ENCODE data around the gene DUS4L.

Gene DUS4L, protein sequence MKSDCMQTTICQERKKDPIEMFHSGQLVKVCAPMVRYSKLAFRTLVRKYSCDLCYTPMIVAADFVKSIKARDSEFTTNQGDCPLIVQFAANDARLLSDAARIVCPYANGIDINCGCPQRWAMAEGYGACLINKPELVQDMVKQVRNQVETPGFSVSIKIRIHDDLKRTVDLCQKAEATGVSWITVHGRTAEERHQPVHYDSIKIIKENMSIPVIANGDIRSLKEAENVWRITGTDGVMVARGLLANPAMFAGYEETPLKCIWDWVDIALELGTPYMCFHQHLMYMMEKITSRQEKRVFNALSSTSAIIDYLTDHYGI

DNA sequence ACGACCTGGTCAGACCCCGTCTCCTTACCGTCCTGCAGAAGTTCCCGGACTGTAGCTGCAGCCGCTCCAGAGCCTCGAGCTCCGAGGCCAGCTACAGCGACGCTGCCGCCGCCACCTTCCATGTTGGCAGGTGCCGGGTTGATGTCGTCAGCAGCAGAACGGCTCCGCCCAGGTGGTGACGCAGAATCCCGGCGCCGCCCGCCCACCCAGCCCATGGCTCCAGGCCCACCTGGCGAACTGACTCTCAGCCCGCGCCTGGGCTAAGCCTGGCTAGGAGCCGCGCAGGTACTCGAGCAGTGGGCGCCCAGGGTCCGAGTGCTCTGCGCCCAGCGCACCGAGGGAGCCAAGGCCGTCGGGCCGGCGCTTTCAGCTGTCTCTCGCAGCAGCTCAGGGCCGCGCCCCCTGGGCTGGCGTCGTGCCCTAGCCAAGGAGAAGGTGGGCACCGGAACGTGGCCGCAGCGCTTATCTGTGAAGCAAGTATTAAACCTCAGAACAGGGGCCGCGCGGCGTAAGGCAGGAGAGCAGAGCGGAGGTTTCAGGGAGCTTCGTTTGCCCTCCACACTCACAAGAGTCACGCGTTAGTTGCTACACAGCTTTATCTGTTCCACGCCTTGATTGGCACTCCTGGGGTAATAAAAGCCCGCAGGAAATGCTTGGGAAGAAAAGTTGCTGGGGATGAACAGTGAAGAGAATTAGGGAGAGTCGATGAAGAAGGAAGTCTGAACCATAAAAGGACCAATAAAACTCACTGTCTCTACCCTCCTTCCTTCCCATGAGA is at the start of gene DUS4L, which contains the start of gene COG5:
DUS4L (plus strand) TSS at position 197 of the 778 bp plus-strand sequence. CDS start 3,100 bp downstream, outside the sequence.
COG5 (minus strand) TSS at position 146 of the 778 bp plus-strand sequence; CDS start at position 122, 24 bp downstream.
- TF ChIP-seq GATA2 (IDR thresholded peaks at IDR 0.05; ENCODE audit: low read depth, low read length): no peak

DNA sequence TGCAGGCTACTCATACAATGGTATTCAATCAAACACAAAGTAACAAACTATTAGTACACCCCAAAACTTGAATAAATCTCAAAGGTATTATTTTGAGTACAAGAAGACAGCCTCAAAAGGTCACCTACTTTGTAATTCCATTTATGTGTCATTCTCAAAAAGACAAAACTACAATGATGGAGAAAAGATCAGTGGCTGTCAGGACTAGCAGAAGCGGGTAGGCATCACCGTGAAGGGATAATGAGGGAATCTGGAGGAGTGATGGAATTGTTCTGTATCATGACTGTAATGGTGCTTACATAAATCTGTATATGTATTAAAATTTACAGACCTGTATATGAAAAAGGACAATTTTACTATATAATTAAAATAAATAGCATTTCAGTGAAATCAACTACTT is 37.1 kb upstream of the DUS4L start:
- TF ChIP-seq GATA2 (IDR thresholded peaks at IDR 0.05; ENCODE audit: low read depth, low read length) (no peak), GATA3 (IDR thresholded peaks at IDR 0.05; ENCODE audit: low read depth, low read length) (no peak)

DNA sequence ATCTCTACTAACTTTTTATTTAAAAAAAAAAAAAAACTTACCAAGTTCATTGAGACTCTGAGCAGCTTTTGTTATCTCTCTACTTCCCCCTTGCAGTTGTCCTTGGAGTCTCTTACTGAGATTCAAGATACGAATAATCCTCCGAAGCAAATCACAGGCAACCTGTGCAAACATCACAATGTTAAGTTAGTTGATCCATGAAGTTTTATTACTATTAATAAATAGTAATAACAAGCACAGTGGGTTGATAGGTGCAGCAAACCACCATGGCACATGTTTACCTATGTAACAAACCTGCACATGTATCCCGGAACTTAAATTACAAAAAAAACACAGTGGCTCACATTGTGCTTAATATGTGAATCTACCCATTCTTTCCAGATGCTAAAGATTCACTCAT is 36.6 kb upstream of the DUS4L start:
- TF ChIP-seq GATA3 (IDR thresholded peaks at IDR 0.05; ENCODE audit: low read depth, low read length): no peak
- no peak for TF ChIP-seq GATA2 (IDR thresholded peaks at IDR 0.05; ENCODE audit: low read depth, low read length)

DNA sequence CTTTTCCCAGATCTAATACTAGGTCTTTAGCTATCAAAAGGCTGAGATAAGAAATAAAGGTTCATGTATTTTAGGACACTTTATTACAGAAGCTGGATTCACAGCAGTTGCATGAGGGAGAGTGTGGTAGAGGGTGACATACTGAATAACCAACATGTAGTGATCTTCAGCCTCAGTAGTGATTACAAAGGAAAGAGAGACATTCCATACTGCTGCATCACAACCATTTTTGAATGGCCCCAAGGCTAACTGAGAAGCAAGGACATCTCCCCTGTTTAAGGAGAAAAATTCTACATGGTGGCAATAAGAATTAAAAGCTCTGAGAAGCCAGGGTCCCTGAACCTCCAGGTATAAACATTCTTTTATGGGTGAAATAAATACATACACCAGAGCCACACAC is 35.3 kb upstream of the DUS4L start:
- TF ChIP-seq GATA2 (IDR thresholded peaks at IDR 0.05; ENCODE audit: low read depth, low read length) (no peak), GATA3 (IDR thresholded peaks at IDR 0.05; ENCODE audit: low read depth, low read length) (no peak)

DNA sequence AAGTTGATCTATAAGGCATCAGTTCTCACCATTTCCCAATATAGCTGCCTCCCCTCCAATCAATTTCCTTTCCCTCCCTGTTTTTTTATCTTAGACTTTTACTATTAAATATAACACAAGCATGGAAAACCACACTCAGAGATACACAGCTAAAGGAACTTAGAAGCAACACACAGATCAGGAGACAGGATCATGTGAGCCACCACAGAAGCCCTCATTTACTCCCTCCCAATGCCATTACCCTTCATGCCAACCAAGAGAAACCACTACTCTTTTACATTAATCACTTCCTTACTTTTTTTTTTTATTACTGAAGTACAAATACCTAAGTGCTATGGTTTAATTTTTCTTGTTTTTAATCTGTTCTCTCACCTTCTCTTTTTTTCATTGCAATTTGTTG is 33.0 kb upstream of the DUS4L start:
- no peak for TF ChIP-seq GATA2 (IDR thresholded peaks at IDR 0.05; ENCODE audit: low read depth, low read length)
- no peak for TF ChIP-seq GATA3 (IDR thresholded peaks at IDR 0.05; ENCODE audit: low read depth, low read length)

DNA sequence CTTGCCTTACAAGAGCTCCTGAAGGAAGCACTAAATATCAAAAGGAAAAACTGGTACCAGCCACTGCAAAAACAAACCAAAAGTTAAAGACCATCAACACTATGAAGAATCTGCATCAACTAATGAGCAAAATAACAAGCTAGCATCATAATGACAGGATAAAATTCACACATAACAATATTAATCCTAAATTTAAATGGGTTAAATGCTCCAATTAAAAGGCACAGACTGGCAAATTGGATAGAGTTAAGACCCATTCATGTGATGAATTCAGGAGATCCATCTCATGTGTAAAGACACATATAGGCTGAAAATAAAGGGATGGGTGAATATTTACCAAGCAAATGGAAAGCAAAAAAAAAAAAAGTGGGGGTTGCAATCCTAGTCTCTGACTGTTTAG is 29.6 kb upstream of the DUS4L start:
- TF ChIP-seq GATA2 (IDR thresholded peaks at IDR 0.05; ENCODE audit: low read depth, low read length): no peak
- no peak for TF ChIP-seq GATA3 (IDR thresholded peaks at IDR 0.05; ENCODE audit: low read depth, low read length)

DNA sequence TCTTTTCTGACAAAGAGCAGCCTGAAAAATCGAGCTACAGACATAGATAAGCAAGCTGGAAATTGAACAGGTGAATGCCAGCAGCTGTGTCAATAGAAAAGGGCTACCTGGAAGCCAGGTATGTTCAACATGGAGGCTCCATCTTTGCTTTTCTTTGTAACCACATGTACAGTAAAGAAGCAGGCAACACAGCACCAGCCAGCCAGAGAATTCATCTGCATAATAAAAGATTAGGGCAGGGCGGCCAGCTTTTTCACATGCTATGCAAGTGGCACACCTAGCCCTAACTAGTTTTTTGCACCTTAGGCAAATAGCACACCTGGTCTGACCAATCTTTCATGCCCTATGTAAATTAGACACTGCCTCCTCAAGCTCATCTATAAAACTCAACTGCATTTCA is 25.8 kb upstream of the DUS4L start:
- TF ChIP-seq GATA2 (IDR thresholded peaks at IDR 0.05; ENCODE audit: low read depth, low read length) (no peak), GATA3 (IDR thresholded peaks at IDR 0.05; ENCODE audit: low read depth, low read length) (no peak)

DNA sequence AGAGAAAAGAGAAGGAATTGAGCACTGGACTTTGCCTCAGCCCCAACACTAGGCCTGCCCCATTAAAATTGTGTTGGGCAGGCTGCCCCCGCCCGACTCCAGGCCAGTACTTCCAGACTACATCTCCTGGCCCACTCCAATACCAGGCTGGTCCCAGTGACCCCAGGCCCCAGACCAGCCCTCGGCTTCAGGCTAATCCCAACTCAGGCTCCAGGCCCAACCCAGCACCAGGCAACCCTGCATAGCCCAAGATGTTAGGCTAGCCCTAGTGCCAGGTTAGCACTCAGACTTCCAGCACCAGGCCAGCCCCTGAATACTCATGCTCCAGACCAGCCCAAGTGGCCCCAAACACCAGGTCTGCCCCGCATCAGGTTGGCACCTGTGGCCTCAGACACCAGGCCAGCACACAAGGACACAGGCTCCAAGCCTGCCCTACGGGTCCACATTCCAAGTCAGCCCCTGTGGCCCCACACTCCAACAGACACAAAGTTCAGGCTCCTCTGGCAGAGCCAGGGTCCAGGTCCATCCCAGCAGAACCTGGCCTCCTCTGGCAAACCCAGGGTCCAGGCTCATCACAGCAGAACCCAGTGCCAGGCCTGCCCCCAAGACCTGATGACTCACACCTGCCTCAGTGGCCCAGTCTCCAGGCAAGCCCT is 20.3 kb upstream of the DUS4L start:
- TF ChIP-seq GATA3 (IDR thresholded peaks at IDR 0.05; ENCODE audit: low read depth, low read length) (no peak), GATA2 (IDR thresholded peaks at IDR 0.05; ENCODE audit: low read depth, low read length) (no peak)

DNA sequence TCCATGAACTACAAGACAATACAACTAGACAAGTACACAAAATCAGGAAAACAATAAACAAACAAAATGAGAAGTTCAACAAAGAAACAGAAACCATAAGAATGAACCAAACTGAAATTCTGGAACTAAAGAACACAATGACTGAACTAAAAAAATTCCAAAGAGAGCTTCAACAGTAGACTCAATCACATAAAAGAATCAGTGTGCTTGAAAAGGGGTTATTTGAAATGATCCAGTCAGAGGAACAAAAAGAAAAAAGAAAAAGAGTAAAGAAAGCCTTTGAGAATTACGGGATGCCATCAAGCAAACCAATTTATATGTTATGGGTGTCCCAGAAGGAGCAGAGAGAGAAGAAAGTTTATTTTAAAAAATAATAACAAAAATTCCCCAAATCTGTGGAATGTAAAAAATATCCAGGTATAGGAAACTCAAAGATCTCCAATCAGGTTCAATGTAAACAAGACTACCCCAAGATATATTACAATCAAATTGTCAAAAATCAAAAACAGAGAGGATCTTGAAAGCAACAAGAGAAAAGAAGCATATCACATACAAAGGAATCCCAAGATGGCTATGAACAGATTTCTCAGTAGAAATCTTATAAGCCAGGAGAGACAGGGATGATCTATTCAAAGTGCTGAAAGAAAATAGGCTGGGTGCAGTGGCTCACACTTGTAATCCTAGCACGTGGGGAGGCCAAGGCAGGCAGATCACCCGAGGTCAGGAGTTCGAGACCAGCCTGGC is 18.8 kb upstream of the DUS4L start:
- TF ChIP-seq GATA2 (IDR thresholded peaks at IDR 0.05; ENCODE audit: low read depth, low read length): no peak

DNA sequence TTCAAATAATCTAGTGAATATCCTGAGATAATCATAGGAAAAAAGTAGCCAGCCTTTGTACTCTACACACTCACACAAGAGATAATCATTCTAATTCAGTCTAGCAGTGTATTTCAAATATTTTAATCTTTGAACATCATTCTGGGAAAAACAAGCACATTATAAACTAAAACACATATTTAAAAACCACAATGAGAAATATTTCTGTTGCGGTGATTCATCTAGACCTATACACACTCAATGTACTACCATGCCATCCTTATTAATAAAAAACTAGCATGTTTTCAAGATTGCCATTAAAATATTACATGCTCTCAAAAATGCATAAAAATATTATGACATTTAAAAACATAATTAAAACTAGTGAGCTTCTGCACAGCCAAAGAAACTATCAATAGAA is 11.8 kb upstream of the DUS4L start:
- TF ChIP-seq GATA3 (IDR thresholded peaks at IDR 0.05; ENCODE audit: low read depth, low read length): no peak
- no peak for TF ChIP-seq GATA2 (IDR thresholded peaks at IDR 0.05; ENCODE audit: low read depth, low read length)

DNA sequence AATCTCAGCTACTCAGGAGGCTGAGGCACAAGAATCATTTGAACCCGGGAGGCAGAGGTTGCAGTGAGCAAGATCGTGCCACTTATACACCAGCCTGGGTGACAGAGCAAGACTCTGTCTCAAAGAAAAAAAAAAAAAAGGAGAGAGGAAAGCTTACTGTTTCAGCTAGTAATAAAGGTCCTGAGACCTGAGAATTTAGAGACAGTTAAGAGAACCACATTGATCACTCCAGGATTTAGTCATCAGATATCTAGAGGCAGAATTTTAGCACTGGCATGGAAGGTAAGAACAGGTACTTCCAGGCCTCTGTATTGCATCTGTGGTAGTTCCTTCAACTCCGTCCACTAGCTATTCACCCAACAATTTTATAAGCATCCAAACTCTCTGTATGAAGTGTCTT is 7.9 kb upstream of the DUS4L start:
- TF ChIP-seq GATA3 (IDR thresholded peaks at IDR 0.05; ENCODE audit: low read depth, low read length): no peak
- no peak for TF ChIP-seq GATA2 (IDR thresholded peaks at IDR 0.05; ENCODE audit: low read depth, low read length)

DNA sequence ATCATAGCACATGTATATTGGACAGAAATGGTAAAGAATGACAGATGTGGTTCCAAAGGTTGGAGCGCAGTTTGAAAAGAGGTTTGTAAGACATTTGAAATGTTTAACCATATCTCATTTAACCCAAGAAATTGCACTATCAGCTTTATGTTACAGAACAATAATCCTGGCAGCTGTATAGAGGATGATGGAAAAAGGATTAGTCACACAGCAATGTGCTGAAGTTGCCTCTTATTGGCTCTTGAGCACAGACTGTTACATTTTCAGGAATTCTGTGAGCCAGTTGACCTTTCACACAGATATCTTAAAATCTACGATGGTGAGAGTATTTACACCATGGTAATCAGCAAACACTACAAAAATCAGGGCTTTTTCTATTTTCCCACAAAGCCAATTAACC is 3.9 kb upstream of the DUS4L start:
- no peak for TF ChIP-seq GATA3 (IDR thresholded peaks at IDR 0.05; ENCODE audit: low read depth, low read length)

DNA sequence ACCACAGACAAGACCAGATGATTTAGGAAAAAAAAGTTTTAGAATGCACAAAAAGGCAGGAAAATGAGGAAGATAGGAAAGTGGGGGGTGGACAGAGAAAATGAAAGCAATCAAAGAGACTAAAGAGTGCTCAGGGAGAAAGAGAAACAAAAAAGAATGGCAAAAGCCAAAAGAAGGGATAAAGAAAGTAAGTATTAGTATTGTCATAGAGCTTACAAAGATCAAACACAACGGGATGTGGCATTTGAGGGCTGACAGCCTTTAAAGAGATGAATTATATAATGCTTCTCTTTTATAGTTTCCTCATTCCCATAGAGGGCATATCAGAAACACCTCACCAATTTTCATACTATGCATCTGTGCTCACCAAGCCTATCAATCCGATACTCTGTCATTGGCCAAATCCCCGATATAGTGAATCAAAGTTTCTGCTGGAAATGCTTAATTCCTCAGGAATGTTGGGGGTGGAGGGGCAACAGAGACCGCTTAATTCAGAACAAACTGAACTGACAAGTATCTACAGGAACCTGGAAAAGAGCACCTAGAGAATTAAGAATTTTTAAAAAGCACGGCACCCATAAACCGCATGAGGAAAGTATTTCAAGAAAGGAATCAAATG is 2.8 kb upstream of the DUS4L start:
- TF ChIP-seq GATA3 (IDR thresholded peaks at IDR 0.05; ENCODE audit: low read depth, low read length) (no peak), GATA2 (IDR thresholded peaks at IDR 0.05; ENCODE audit: low read depth, low read length) (no peak)
